Fibroblast of upper back skin (primary cell): ENCODE data around the gene PLXNA2.

Experiments used
- DNase-seq: peaks from one replicate; pipeline ENCODE4 v3.0.0-alpha.2; 2013

PLXNA2 gene, protein sequence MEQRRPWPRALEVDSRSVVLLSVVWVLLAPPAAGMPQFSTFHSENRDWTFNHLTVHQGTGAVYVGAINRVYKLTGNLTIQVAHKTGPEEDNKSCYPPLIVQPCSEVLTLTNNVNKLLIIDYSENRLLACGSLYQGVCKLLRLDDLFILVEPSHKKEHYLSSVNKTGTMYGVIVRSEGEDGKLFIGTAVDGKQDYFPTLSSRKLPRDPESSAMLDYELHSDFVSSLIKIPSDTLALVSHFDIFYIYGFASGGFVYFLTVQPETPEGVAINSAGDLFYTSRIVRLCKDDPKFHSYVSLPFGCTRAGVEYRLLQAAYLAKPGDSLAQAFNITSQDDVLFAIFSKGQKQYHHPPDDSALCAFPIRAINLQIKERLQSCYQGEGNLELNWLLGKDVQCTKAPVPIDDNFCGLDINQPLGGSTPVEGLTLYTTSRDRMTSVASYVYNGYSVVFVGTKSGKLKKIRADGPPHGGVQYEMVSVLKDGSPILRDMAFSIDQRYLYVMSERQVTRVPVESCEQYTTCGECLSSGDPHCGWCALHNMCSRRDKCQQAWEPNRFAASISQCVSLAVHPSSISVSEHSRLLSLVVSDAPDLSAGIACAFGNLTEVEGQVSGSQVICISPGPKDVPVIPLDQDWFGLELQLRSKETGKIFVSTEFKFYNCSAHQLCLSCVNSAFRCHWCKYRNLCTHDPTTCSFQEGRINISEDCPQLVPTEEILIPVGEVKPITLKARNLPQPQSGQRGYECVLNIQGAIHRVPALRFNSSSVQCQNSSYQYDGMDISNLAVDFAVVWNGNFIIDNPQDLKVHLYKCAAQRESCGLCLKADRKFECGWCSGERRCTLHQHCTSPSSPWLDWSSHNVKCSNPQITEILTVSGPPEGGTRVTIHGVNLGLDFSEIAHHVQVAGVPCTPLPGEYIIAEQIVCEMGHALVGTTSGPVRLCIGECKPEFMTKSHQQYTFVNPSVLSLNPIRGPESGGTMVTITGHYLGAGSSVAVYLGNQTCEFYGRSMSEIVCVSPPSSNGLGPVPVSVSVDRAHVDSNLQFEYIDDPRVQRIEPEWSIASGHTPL (N-terminal part only)

DNA sequence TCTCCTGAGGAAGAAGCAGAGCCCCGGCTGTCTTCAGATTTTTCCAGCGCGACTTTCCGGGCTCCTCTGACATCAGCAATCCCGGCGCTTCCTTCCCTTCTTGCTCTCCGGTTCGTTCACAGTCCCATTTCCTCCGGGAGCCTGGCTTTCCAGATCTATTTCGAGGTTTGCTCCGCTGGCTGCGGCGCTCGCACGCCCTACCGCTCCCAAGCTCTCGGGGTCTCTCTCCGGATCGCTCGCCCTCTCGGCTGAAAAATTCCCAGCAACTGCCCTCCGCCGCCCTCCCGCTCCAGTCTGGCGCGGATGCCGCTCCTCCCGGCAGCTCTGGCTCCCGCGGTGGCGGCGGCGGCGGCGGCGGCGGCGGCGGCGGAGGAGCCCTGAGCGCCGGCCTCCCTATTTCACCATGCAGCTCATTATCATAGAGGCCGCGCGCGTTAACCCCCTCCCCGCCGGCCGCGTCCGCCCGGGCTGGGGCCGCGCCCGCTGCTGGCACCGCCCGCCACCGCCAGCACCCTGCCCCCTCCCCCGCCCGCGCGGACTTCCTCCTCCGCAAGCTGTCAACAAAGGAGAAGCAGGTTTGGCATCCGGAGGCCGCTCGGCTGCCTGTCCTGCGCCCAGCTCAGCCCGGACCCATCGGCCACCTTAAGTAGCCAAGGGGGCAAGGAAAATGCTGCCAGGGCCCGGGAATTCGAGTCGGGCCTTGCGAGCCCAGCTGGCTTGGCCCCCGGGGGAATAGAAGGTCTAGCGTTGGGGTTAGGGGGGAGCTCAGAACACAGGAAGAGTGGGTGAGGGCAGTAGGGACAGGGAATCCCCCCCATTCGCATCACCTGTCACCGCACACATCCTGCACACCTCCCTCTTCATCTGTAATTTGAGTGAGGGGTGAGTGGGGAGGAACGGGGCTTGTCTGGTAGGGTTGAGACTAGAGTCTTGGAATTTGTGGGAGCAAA lies at the start of gene PLXNA2:
Gene PLXNA2, minus strand, starts transcription at position 418 of the 950 bp plus-strand sequence. CDS start 26,462 bp downstream, outside the sequence.
- DNase-seq: peak; percentile 43

DNA sequence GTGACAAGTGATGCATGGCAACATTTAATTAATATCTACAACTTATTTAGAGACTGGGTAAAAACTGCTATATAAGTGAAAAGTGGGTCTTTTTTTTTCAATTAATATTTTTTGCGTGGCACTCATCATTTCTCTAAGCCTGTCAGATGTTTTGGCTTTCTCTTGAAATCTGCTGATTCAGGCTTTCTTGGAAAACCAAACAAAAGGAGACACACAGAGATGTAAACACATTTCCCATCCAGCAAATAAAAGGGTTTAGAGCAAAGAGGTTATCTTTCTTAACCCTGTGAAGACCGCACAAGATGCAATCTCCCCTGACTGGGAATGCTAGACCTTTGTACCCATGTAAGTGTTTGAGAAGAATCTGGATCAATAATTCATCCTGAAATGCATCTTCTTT lies 48.7 kb upstream of the PLXNA2 start:
- DNase-seq: no peak

DNA sequence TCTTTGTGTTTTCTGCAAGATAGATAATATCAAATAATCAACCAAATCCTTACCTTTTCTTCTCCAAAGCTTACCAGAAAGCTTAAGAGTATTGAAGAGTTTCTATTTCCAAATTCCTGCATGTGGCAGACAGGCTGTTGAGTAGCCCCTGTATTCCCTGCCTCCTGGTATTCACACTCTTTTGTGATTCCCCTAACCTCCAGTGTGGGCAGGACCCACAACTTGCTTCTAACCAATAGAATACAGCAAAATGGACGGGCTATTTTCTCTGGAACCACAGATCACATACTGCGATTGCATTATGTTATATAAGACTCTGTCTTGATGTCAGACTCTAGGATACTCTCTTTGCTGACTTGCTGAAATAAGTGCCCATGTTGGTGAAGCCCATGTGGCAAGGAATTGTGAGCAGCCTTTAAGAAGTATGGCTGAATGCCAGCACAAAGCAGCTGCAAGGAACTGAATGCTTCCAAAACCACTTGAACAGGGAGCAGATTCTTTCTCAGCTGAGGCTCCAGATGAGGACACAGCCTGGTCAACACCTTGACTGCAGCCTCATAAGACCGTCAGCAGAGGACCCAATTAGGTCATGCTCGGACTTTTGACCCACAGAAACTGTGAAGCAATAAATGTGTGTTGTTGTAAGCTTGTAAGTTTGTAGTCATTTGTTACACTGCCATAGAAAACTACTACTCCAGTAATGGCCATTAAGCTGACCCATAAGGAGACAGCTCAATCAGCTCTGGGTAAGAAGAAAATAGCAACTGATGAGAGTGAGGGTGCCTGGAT lies 47.9 kb upstream of the PLXNA2 start:
- DNase-seq: no peak

DNA sequence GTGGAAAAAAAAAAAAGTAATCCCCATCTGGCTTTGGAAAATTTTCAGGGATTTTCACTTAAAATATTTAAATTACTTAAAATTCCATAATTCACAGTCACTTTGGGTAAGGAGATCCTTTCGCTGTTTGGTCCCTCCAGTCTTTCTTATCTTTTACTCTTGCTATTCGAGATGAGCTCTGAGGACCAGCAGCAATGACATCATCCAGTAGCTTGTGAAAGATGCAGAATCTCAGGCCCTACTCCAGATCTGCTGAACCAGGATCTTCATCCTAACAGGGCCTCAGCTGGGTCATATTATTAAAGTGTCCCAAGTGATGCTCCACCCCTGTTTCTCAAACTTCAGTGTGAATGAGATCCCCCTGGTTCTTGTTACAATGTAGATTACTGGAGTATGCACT lies 46.9 kb upstream of the PLXNA2 start:
- no peak for DNase-seq

DNA sequence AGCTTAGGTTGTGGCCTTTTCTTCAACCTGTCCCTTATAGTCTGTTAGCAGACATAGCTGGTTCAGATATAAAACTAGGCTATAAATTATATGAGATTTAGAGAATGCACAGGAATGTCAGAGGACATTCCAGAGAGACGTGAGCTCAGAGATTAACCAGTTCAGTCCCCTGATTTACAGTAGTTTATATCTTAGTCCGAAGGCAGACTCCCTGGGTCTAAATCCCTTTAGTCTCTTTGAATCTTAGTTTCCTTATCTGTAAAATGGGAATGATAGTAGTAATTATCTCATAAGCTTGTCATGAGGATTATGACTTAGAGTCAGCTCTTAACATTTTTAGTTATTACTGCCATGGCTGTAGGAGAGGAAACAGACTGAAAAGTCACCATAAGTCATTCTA lies 45.5 kb upstream of the PLXNA2 start:
- DNase-seq: no peak

GRCh38 chr1:208288495-208288894 lies 44.3 kb upstream of the PLXNA2 start:
- no peak for DNase-seq

DNA sequence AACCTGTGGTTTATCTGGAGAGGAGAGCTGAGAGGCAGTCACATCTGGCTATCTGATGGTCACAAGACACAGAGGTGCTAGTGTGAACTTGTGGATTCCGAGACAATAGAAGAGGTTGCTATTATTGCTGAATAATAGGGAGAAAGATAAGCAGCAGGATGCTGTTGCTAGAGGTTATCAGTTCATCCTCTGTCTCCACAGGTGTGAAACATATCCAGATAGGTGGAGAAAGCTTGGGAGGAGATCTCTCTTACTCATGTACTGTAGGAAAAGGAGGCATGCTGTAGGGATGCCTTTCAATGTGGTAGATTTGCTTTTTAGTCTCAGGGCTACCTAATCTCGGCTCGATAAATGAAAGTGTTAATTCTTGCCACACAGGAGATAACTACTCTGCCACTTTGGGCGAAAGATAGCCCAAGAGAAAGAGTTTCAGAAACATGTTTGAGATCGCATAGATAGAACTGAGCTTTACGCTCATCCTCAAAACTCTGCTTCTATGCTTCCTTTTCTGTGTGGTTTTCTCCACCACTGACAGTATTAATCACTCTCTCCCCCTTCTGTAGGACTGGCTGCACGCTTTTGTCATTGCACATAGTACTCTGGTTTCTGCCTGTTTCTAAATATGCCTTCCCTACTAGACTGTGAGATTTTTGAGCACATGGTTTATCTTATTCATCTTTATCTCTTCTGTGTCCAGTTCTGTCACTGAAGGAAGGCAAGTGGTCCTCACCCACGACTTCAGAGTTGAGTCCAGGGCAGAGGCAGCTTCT lies 36.7 kb upstream of the PLXNA2 start:
- DNase-seq: peak; percentile 13

- DNase-seq: no peak
These were observed 35.8 kb upstream of the PLXNA2 start for GRCh38 chr1:208279826-208280588.

DNA sequence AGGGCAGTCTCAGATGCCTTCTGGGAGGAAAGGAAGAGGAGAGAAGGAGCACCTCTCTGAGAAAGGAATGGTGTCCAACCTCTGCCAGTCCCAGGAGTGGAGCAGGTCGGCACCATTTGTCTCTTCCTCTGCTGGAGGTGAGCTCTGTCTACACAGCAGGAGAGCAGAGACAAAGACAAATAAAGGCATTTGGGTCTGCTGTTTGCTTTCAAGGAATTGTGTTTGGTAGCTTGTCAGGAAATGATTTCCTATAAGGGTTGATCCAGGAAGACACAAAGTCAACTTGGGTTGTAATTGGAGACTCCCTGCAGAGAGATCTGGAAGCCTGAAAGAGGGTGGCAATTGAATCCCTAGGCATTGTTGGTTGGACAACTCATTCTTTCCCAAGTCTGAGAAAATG lies 34.5 kb upstream of the PLXNA2 start:
- no peak for DNase-seq

GRCh38 chr1:208276757-208277435 lies 32.7 kb upstream of the PLXNA2 start:
- DNase-seq: no peak

DNA sequence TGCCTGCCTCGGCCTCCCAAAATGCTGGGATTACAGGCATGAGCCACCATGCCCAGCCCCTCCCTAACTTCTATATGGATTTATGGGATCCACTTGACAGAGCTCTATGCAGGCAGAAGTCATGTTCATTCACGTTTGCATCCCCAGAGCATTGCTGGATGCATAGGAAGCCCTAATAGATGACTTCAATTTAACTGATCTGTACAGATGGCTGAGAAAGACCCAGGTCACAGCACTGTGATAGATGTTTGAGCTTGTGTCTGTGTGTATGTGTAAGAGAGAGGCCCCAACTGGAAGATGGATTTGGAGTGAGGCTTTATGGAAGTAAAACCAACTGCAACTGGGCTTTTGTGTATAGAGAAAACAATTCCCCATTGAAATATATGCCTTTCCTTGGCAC lies 30.9 kb upstream of the PLXNA2 start:
- no peak for DNase-seq

DNA sequence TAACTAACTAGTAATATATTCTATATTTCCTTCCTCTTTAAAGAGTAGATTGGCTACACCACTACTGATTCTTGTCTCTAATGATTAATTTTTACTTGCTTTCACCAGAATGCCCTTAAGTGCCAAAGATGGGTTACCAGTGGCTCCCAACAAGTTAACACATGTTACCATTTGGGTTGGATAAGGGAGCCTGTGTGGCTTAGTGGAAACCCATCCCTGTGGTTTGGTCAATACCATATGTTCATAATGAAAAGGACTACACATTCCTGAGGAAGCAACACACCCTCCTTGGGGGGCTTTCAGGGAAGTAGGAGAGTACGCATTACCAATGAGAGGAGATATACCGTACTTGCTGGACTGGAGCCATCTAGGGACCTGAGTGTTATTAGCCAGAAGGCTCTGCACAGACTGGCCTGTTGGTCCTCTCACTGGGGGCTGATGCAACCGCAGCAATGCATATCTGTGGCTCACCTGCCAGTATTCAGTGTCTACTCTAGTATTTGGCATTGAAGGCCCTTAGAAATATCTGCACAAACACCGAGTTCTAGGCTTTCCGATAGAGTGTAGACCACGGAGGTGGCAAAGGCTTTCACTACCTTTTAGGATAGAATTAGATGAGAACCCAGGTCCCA lies 29.3 kb upstream of the PLXNA2 start:
- DNase-seq: no peak

DNA sequence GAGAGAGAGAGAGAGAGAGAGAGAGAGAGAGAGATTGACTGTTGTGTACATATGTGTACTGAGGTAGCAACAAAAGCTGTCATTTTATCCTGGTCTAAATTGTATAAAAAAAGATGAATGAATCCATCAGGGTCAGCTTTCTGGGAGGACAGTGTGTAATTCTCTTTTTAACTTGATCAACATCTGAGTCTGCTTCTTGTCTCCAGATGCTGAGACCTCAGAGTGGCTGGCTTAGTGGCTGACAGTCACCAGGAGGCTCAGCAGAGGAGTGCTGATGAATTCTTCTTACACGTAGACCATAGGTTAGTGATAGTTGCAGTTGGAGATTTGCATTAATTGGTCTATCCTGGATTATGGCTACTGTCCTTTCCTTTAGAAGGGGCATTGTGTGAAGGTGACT lies 28.5 kb upstream of the PLXNA2 start:
- DNase-seq: no peak

- no peak for DNase-seq
These were observed 28.1 kb upstream of the PLXNA2 start for GRCh38 chr1:208272311-208272710.

DNA sequence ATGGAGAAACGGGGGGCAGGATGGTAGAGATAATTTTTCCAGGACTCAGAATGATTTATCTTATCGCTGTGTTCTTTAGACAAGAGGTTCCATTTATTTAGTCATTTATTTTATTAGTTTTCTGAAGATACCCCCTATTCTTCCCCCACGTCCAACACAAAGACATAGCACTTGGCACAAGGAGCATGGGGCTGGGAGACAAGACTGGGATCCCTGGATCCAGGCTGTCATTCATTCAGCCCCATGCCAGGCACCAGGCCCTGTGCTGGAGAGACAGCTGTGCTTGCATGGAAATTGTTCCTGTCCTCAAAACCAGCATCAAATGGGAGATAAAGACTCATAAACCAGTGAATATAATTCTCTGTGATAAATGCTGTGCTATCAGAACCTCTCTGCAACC lies 27.1 kb upstream of the PLXNA2 start:
- no peak for DNase-seq

DNA sequence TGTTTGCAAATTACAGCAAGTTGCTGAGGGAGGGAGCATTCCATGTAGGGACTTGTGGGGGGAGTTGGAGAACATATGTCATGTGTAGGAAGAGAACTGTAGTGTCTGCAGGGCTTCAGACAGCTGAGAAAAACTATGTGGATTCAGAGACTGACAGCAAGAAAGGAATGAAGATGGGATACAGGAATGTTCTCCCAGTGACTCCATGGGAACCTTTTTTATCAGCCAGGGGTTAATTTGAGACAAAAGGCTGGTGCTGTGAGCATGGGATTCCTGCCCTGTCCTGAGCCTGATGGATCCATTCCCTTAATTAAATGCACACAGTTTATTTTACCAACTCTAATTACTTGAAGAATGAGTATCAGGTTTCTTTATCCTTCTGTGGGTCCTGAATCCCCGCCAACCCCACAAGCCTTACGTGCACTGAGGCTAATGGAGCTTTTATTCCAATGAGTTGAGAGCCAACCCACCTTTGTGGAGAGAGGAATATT lies 26.5 kb upstream of the PLXNA2 start:
- DNase-seq: peak; percentile 59

- DNase-seq: peak; percentile 18
These were observed 25.1 kb upstream of the PLXNA2 start for GRCh38 chr1:208269338-208269666.

GRCh38 chr1:208268541-208269337 lies 24.6 kb upstream of the PLXNA2 start:
- no peak for DNase-seq
